ENCODE measurements around the gene GPR39.

- TF ChIP-seq POLR2AphosphoS5 (IDR thresholded peaks at IDR 0.05): no peak
- no peak for TF ChIP-seq CTCF (IDR thresholded peaks at IDR 0.05)
Observed at GRCh38 chr2:132470746-132471145, 54.1 kb downstream of the GPR39 start.
